GM19372 (cell line): ENCODE results near the gene PLVAP.

Source experiments
- ATAC-seq: cut with Tn5 transposase; IDR thresholded peaks from one replicate; pipeline ENCODE4 v1.9.1; 2021; ENCODE audit warnings: mild to moderate bottlenecking, low read depth, moderate library complexity; ENCODE audit not compliant: unreplicated experiment

PLVAP gene

GRCh38 chr19:17304386-17305215 is 72.5 kb downstream of the PLVAP start:
- no peak for ATAC-seq

DNA sequence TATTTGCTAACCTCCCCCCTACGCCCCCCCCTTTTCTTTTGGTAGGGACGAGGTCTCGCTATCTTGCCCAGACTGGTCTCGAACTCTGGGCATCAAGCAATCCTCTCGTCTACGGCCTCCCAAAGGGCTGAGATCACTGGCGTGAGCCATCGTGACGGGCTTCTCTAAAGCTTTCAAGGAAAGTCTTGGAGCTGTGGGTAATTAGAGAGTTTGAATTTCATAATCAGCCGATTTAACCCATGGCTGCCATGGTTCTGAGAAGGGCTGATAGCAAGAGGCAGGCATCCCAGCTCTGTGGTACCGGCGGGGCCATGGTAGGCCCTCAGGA is 73.2 kb downstream of the PLVAP start:
- ATAC-seq: no peak

DNA sequence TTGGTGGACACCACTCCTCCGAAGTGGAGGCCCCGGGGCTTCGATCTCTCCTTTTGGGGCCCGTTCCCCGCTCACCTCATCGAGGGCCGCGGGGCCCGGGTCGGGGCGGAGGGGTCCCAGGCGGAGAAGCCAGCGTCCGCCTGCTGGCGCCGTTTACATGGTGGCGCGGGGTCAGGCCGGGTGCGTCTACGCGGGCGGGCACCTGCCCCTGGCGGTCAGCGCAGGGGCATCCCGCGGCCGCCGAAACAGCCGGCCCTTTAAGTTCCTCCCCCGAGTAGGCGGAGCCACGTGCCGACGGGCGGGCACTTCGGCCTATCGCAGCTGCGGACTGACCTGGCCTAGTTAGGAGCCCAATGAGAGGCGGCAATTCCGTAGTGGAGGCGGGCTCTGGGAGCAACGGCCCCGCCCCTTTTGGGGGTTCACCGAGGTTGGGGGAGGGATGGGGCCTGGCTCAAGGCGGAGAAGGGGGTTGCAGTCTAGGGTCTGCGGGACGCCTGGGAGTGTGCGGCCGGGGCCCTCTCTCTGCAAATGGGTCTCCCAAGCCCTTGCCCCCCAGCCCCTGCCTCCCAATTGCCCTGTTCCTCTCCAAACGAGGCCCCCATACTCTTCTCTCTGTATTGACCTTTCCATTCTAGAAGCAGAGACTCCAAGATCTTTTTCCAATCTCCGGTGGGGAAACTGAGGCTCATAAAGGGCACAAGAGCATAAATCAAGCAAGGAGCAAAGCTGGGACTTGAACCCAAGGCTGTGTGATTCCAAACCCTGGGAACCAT is 73.8 kb downstream of the PLVAP start, which contains the start of gene ABHD8:
Gene ABHD8 (minus strand): TSS at position 259 of the 773 bp plus-strand sequence. CDS start 1,809 bp downstream, outside the sequence.
- peak; percentile 54 for ATAC-seq

DNA sequence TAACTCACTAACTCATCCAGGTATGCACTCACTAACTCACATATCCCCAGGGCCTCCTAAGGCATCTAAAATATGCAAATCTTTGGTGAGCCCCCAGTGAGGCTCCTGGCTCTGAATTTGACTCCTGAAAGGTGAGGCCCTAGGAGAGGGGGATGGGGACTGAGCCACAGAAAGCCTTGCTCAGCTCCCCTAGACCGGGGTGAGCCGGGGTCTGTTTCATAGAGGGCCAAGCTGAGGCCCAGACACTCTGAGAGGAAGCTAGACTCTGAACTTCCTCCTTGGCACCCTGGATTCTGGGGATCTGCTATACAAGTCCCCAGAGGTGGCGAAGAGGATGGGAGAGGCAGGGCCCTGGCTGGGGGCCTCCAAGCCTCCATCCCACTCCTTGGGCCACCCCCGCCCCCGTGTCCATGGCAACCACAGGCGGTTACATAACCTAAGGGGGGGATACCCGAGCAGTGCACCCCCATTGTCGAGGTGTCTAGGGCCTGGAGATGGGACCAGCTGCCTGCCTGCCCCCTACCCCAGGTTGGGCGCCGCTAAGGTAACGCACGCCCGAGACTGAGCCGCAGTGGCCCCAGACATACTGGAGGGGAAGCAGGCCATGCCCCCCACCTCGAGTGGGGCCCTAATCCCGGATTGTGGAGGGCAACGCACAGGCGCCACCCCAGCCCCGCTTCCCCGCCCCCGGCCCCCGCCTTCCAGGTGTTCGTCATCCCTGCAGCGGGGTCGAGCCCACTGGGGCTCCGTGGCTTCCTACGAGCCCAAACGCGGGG is 74.6 kb downstream of the PLVAP start:
- no peak for ATAC-seq
